Keratinocyte (primary cell): ENCODE measurements around the gene TMEM45B.
"Not testable (repeated sequence)": the region's sequence is repeated elsewhere in the genome, so short reads cannot be mapped to it uniquely, and the experiment has no call there.

Experiments used
- EZH2 ChIP-seq: IDR thresholded peaks from one replicate; pipeline ENCODE4 v1.6.1; 2012; ENCODE audit warnings: inconsistent platforms, mild to moderate bottlenecking, low read length, moderate library complexity
- TF ChIP-seq, protein P1 (sequence below), 3 experiments: IDR thresholded peaks in 1 of 3; conservative IDR thresholded peaks in 1 of 3; optimal IDR thresholded peaks in 1 of 3; 2 replicates in 2 of 3; 3 replicates in 1 of 3; pipeline versions ENCODE3 to v1.5.1; 2011; ENCODE audit warnings: low read length in 3 of 3, mild to moderate bottlenecking in 3 of 3, moderate library complexity in 2 of 3, control low read depth in 1 of 3, inconsistent platforms in 1 of 3; ENCODE audit not compliant: insufficient read depth in 2 of 3; ENCODE audit errors: extremely low read depth in 1 of 3

DNA sequence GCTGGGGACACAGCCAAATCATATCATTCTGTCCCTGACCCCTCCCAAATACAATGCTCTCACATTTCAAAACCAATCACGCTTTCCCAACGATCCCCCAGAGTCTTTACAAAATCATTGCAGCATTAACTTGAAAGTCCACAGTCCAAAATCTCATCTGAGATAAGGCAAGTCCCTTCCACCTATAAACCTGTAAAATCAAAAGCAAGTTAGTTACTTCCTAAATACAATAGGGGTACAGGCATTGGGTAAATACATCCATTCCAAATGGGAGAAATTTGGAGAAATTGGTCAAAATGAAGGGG is 29.6 kb upstream of the TMEM45B start:
- TF ChIP-seq, protein P1, sequence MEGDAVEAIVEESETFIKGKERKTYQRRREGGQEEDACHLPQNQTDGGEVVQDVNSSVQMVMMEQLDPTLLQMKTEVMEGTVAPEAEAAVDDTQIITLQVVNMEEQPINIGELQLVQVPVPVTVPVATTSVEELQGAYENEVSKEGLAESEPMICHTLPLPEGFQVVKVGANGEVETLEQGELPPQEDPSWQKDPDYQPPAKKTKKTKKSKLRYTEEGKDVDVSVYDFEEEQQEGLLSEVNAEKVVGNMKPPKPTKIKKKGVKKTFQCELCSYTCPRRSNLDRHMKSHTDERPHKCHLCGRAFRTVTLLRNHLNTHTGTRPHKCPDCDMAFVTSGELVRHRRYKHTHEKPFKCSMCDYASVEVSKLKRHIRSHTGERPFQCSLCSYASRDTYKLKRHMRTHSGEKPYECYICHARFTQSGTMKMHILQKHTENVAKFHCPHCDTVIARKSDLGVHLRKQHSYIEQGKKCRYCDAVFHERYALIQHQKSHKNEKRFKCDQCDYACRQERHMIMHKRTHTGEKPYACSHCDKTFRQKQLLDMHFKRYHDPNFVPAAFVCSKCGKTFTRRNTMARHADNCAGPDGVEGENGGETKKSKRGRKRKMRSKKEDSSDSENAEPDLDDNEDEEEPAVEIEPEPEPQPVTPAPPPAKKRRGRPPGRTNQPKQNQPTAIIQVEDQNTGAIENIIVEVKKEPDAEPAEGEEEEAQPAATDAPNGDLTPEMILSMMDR (optimal IDR thresholded peaks at IDR 0.05 in 1 of 3, IDR thresholded peaks at IDR 0.05 in 1 of 3, conservative IDR thresholded peaks at IDR 0.05 in 1 of 3; ENCODE audit: extremely low read depth in 1 of 3, insufficient read depth in 2 of 3, low read length in 3 of 3): not testable (repeated sequence)
- not testable (repeated sequence) for TF ChIP-seq EZH2
